ENCODE results near the gene LYPD4. TPM values are rescaled to one million over a fixed set of nuclear protein-coding genes. Genes with fewer than 3 reads are reported as not detected.

The LYPD4 gene
- total and polyA plus RNA-seq, 8 donors, result not detected

GRCh38 chr19:41883463-41883820, 39.0 kb upstream of the LYPD4 start:
- intact Hi-C loops (cut with DNase I), result no loop called here
- TF ChIP-seq CTCF (IDR thresholded peaks at IDR 0.05), result no peak
- peaks cover 10 to 21% (median 13%) of the 10 kb centered on the region in 3 donors for H3K4me1 ChIP-seq
- WGBS, 2 donors, result 1% methylated on average over 23 of the region's 23 CpGs
- no peaks in the 10 kb centered on the region for H3K36me3 ChIP-seq
- ATAC-seq (peak in 1 of 4 donors; percentile 2), FAIRE-seq (no peak), DNase-seq (no peak)
- no peaks in the 10 kb centered on the region for H3K9me3 ChIP-seq
- H3K27ac ChIP-seq, result peak overlapping the region; percentile 48 to 76 (median 64)
- H3K27me3 ChIP-seq, result no peaks in the 10 kb centered on the region
- peak overlapping the region; percentile 62 to 95 (median 87) for H3K4me3 ChIP-seq

GRCh38 chr19:41882568-41883462, 38.3 kb upstream of the LYPD4 start, which contains the start of gene ARHGEF1:
Gene ARHGEF1 (plus strand): TSS chr19:41883184. CDS start chr19:41888083, 4,899 bp downstream.
- FAIRE-seq (no peak), ATAC-seq (peak; percentile 18 to 46 (median 28)), DNase-seq (peak in 5 of 6 donors; percentile 51 to 81 (median 54))
- Histone ChIP-seq H3K27me3 (no peaks in the 10 kb centered on the region), H3K4me1 (peaks cover 10 to 21% (median 13%) of the 10 kb centered on the region in 3 donors), H3K27ac (peak within 1 kb of the TSS; percentile 48 to 76 (median 64)), H3K9me3 (no peaks in the 10 kb centered on the region), H3K4me3 (peak within 1 kb of the TSS; percentile 62 to 95 (median 87)), H3K36me3 (no peaks in the 10 kb centered on the region)
- TF ChIP-seq CTCF (IDR thresholded peaks at IDR 0.05), result no peak
- intact Hi-C loops (cut with DNase I), result no loop called here
- WGBS, 2 donors, result 6 to 14% methylated on average over 39 to 80 of the region's 80 CpGs

- peaks cover 0 to 4% (median 0%) of the 10 kb centered on the region in 3 donors for H3K4me1 ChIP-seq
- no peak for DNase-seq
- WGBS, 2 donors, result 56 to 71% methylated on average over 5 of the region's 5 CpGs
- intact Hi-C loops (cut with DNase I), result no loop called here
- no peak overlapping the region for H3K27ac ChIP-seq
- no peak for ATAC-seq
- H3K27me3 ChIP-seq, result no peaks in the 10 kb centered on the region
- no peak for TF ChIP-seq CTCF (IDR thresholded peaks at IDR 0.05)
- H3K9me3 ChIP-seq, result no peaks in the 10 kb centered on the region
- no peak overlapping the region for H3K4me3 ChIP-seq
- H3K36me3 ChIP-seq, result no peaks in the 10 kb centered on the region
- FAIRE-seq, result no peak
Observed at GRCh38 chr19:41880329-41880708, 35.8 kb upstream of the LYPD4 start.

- FAIRE-seq (no peak), ATAC-seq (no peak), DNase-seq (no peak)
- no peak for TF ChIP-seq CTCF (IDR thresholded peaks at IDR 0.05)
- H3K4me3 ChIP-seq, result no peak overlapping the region
- 55 to 69% methylated on average over 7 of the region's 7 CpGs for WGBS, 2 donors
- peaks cover 0 to 1% (median 0%) of the 10 kb centered on the region in 3 donors for H3K4me1 ChIP-seq
- H3K27ac ChIP-seq, result no peak overlapping the region
- intact Hi-C loops (cut with DNase I), result loop anchor here in 1 of 3 donors (5.0 kb wide), 1 partner anchor 68 kb away; no protein-coding TSS in a partner anchor
- H3K36me3 ChIP-seq, result no peaks in the 10 kb centered on the region
- H3K9me3 ChIP-seq, result no peaks in the 10 kb centered on the region
- no peaks in the 10 kb centered on the region for H3K27me3 ChIP-seq
Observed at GRCh38 chr19:41879670-41880328, 35.3 kb upstream of the LYPD4 start.
